Ishikawa (cell line): ENCODE results near the gene ADAMTS13.

Experiments
- CEBPB ChIP-seq: IDR thresholded peaks from 2 replicates; pipeline ENCODE4 v1.6.1; 2012
- CREB1 ChIP-seq: IDR thresholded peaks from 2 replicates; pipeline ENCODE4 v1.6.1; 2012; ENCODE audit warnings: low read depth
- EGR1 ChIP-seq: IDR thresholded peaks from 2 replicates; pipeline ENCODE4 v1.6.1; 2012
- EP300 ChIP-seq: IDR thresholded peaks from 2 replicates; pipeline ENCODE4 v1.6.1; 2012; ENCODE audit warnings: borderline replicate concordance
- FOXM1 ChIP-seq: IDR thresholded peaks from 2 replicates; pipeline ENCODE4 v1.6.1; 2012; ENCODE audit warnings: low read depth, borderline replicate concordance
- MAX ChIP-seq: IDR thresholded peaks from 2 replicates; pipeline ENCODE4 v1.6.1; 2012
- NFIC ChIP-seq: IDR thresholded peaks from 2 replicates; pipeline ENCODE4 v1.6.1; 2012
- RAD21 ChIP-seq: IDR thresholded peaks from 2 replicates; pipeline ENCODE4 v1.6.1; 2012; ENCODE audit warnings: low read depth
- REST ChIP-seq: IDR thresholded peaks from 2 replicates; pipeline ENCODE4 v1.6.1; 2012; ENCODE audit warnings: low read depth, mild to moderate bottlenecking
- TAF1 ChIP-seq: IDR thresholded peaks from 2 replicates; pipeline ENCODE4 v1.6.1; 2012; ENCODE audit warnings: low read depth, mild to moderate bottlenecking
- TCF12 ChIP-seq: IDR thresholded peaks from 2 replicates; pipeline ENCODE4 v1.6.1; 2012; ENCODE audit warnings: low read depth
- TEAD4 ChIP-seq: IDR thresholded peaks from 2 replicates; pipeline ENCODE4 v1.6.1; 2012
- USF1 ChIP-seq: IDR thresholded peaks from 2 replicates; pipeline ENCODE4 v1.6.1; 2012
- YY1 ChIP-seq: IDR thresholded peaks from 2 replicates; pipeline ENCODE4 v1.6.1; 2012; ENCODE audit warnings: low read depth
- ZBTB7A ChIP-seq: IDR thresholded peaks from 2 replicates; pipeline ENCODE4 v1.6.1; 2012; ENCODE audit warnings: low read depth

ADAMTS13 gene

GRCh38 chr9:133490865-133491655 is 68.9 kb downstream of the ADAMTS13 start:
- TF ChIP-seq EP300 (no peak), TCF12 (no peak), CEBPB (no peak), FOXM1 (no peak)

- TF ChIP-seq ZBTB7A = no peak
- TF ChIP-seq TAF1 = no peak
- no peak for TF ChIP-seq TCF12
- TF ChIP-seq TEAD4 = no peak
- no peak for TF ChIP-seq MAX
- no peak for TF ChIP-seq REST
- no peak for TF ChIP-seq CREB1
- no peak for TF ChIP-seq NFIC
- no peak for TF ChIP-seq RAD21
- no peak for TF ChIP-seq EP300
- TF ChIP-seq USF1 = no peak
- no peak for TF ChIP-seq CEBPB
- no peak for TF ChIP-seq YY1
- no peak for TF ChIP-seq EGR1
- no peak for TF ChIP-seq FOXM1
These were observed 69.4 kb downstream of the ADAMTS13 start for GRCh38 chr9:133491656-133491925.

- no peak for TF ChIP-seq ZBTB7A
- TF ChIP-seq FOXM1 = no peak
- TF ChIP-seq NFIC = no peak
- no peak for TF ChIP-seq CREB1
- no peak for TF ChIP-seq YY1
- TF ChIP-seq CEBPB = no peak
- no peak for TF ChIP-seq USF1
- TF ChIP-seq MAX = no peak
- TF ChIP-seq EP300 = no peak
- no peak for TF ChIP-seq REST
- TF ChIP-seq TCF12 = no peak
- no peak for TF ChIP-seq RAD21
- no peak for TF ChIP-seq TEAD4
- TF ChIP-seq EGR1 = no peak
- TF ChIP-seq TAF1 = no peak
These were observed 70.2 kb downstream of the ADAMTS13 start for GRCh38 chr9:133492061-133493021.

- no peak for TF ChIP-seq EGR1
- TF ChIP-seq FOXM1 = no peak
- no peak for TF ChIP-seq NFIC
- no peak for TF ChIP-seq YY1
- no peak for TF ChIP-seq TAF1
- no peak for TF ChIP-seq RAD21
- TF ChIP-seq EP300 = no peak
- no peak for TF ChIP-seq ZBTB7A
- TF ChIP-seq CREB1 = no peak
- no peak for TF ChIP-seq USF1
- no peak for TF ChIP-seq TEAD4
- TF ChIP-seq CEBPB = no peak
- no peak for TF ChIP-seq MAX
- TF ChIP-seq TCF12 = no peak
These were observed 71.3 kb downstream of the ADAMTS13 start for GRCh38 chr9:133493428-133493827.
